Fibroblast of lung (primary cell): ENCODE measurements around the gene METTL26.

ENCODE experiments used
- CTCF ChIP-seq, 2 donors: IDR thresholded peaks in 1 of 2; conservative IDR thresholded peaks in 1 of 2; 1 replicate in 1 of 2; 2 replicates in 1 of 2; pipeline ENCODE4 v1.5.1; 2011 to 2012; ENCODE audit warnings: low read length in 2 of 2, control low read depth in 1 of 2, inconsistent platforms in 1 of 2, low read depth in 1 of 2, mild to moderate bottlenecking in 1 of 2
- EZH2 ChIP-seq: IDR thresholded peaks from 2 replicates; pipeline ENCODE4 v1.5.1; 2012; ENCODE audit warnings: low read length, control low read depth, mild to moderate bottlenecking; ENCODE audit errors: missing control alignments

GRCh38 chr16:646679-647172, 10.6 kb upstream of the METTL26 start:
- no peak for TF ChIP-seq CTCF (conservative IDR thresholded peaks at IDR 0.05 in 1 of 2, IDR thresholded peaks at IDR 0.05 in 1 of 2; ENCODE audit: low read depth in 1 of 2, low read length in 2 of 2)
- TF ChIP-seq EZH2: no peak
